HK-2 (cell line): ENCODE results near the gene GCLM.
"Not testable (repeated sequence)": the region's sequence is repeated elsewhere in the genome, so short reads cannot be mapped to it uniquely, and the experiment has no call there.

ENCODE experiments used
- DNase-seq: peaks from one replicate; pipeline ENCODE4 v3.0.0-alpha.2; 2018; ENCODE audit not compliant: unreplicated experiment

Gene GCLM, protein sequence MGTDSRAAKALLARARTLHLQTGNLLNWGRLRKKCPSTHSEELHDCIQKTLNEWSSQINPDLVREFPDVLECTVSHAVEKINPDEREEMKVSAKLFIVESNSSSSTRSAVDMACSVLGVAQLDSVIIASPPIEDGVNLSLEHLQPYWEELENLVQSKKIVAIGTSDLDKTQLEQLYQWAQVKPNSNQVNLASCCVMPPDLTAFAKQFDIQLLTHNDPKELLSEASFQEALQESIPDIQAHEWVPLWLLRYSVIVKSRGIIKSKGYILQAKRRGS

DNA sequence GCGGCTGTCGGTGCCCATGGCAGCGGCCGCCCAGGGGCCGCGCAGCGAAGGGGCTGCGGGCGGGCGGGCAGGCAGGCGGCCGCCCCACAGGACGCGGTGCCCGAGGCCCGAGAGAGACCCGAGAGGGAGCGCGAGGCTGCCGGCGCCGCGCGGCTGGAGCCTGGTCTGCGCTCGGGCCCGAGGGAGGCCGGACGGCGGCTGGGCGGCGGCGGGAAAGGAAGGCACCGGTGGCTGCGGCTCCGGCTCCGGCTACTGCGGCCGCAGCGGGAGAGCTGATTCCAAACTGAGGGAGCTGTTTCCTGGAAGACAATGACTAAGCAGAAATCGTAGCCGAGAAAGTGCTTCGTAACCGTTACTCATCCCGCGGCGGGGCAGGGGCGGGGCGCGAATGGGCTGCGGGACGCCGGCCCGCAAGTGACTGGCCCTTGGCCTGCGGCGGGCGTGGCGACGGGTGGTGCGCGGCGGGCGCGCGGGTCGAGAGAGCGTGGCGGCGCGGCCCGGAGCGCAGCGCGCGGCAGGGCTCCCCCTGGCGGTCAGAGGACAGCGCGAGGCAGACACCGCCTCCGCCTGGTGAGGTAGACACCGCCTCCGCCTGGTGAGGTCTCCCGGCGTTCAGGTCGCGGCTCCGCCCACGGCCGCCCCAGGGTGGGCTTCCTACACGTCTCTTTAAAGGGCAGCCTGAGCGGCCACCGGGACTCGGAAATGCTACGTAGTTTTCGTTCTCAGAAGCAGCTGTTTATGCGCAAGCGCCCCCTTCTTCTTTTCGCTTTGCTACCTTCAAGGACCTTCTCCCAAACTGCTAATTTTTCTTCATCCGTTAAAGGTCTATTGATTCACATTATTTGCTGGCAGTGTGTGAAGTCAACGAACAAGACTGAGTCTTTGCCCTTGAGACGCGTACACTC lies at the start of gene GCLM:
Gene GCLM, minus strand, starts transcription at position 285 of the 905 bp plus-strand sequence. Its CDS starts 267 bp downstream, at position 18.
- DNase-seq = peak; percentile 98

DNA sequence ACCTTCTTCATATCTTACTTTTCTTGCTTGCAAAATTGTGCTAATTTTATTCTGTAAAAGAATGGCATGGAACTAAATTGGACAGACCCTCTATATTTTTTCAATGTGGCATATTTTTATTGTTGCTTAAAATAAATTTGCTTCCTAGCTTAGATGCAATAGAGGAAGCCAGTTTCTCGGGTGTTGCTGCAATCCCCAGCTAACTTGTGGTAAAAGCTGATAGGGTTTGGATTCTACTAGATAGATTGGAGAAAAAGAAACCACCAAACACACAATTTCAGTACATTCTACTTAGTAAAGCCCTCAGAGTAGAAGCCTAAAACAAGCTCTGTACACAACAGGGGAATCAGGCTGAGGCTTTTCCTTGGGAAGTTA lies 49.5 kb upstream of the GCLM start:
- DNase-seq = no peak

DNA sequence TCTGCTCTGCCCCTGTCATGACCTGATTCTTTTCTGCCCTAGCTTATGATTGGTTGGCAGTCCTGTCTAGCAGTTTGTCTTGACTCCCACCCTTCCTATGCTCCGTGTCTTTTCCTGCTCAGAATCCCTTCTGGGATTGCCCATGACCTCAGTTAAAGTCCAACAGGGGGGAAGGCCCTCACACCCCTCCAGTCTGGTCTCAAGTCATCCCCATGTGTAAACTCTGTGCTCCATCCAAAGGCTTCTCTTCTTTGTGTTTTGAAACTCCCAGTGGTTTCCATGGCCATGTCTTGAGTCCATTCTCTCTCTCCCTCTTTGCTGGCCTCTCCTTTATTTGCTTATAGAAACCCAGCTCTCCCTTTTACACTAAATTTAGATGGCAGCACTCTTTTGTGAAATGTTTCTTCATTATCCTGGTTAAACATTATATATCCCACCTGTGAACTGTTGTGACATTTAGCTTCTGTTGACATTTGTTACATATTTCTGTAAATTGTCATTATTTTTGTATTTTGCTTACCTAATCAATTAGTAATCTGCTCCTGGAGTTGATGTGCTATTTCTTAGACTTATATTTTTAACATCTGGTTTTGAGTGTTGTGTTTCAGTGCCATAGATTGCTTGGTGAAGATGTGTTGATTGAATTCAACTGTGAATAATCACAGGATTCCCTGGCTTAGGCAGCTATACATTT lies 48.9 kb upstream of the GCLM start:
- no peak for DNase-seq

DNA sequence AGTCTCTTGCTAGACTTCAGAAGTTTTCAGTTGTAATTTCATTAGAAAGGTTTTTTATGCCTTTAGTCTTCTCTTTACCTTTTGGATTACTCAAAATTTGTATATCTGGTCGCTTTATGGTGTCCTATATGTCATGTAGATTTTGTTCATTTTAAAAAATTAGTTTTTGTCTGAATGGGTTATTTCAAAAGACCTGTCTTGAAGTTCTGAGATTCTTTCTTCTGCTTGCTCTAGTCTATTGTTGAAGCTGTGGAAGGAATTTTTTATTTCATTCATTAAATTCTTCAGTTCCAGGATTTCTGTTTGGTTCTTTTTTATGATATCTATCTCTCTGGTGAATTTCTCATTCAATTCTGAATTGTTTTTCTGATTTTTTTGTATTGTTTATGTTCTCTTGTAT lies 46.5 kb upstream of the GCLM start:
- no peak for DNase-seq

DNA sequence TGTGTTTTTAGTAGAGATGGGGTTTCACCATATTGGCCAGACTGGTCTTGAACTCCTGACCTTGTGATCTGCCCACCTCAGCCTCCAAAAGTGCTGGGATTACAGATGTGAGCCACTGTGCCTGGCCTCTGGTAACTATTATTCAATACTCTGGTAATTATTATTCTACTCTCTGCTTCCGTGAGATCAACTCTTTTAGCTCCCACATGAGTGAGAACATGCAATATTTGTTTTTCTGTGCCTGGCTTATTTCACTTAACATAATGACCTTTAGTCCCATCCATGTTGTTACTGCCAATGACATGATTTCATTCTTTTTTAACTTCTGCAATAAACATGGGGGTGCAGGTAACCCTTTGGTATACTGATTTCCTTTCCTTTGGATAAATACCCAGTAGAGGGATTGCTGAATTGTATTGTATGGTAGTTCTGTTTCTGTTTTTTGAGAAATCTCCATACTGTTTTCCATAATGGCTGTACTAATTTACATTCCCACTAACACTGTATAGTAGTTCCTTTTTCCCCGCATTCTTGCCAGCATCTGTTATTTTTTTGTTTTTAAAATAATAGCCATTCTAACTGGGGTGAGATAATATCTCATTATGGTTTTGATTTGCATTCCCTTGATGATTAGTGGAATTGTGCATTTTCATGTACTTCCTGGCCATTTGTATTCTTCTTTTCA lies 37.9 kb upstream of the GCLM start:
- DNase-seq = not testable (repeated sequence)

DNA sequence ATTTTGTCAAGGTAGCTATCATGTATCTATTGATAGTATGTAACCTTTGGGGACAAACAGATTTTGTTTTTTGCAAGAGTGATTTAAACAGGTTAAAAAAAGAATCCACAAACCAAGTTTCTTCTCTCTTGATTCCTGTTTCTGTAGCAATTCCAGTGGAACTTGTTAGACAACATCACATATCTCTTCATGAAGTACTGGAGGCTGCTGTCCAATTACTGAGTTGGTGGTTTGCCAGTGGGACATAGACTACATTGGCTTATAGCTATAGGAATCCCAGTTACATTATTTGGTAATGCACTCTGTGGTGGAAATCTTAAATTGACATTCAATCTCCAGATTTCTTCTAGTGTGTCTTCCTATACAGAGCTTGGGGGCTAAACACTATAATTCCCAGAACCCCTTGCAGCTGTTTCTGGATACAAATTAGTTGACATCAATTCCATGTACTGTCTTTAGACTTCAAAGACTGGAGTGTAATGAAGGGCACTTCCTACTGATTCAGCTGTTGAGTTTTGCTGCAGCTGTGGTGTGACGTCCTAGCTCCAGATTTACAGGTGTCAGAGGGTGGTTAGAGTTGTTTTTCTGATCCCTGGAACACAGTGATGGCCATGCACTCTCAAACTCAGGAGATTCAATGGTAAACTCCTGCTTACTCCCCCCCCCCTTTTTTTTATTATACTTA lies 29.4 kb upstream of the GCLM start:
- no peak for DNase-seq

DNA sequence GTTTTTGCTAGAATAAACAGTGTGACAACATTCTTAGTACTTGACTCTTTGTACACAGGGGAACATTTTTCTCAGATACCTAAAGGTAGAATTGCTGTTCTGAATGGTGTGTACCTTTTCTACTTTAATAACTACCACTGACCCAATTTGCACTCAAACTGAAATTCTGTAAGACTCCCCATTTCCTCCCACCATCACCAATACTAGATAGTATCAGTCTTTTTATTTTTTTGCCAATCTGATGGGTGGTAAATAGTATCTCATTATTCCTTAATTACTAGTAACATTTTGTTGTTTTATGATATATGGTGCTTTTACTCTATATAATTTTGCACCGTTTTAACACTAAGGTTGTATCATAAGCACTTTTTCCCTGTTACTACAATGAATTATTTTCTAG lies 28.8 kb upstream of the GCLM start:
- DNase-seq = no peak

DNA sequence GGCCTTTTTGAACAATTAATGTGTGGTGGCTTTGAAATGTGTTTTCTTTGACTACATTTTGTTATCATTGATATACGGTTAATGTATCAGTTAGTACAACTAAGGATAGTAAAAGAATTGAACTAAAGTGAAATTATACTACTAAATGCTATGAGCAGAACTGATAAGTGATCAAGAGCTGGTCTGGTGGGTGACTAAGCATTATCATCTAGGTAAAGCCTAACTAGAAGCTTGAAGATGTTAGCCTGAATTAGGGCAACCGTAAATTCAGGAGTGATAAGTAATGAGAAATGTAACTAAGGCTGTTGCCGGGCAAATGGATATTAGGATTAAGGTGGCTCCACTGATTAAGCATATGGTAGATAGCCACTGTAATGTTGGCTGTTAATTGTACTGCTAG lies 16.0 kb upstream of the GCLM start:
- DNase-seq = no peak

DNA sequence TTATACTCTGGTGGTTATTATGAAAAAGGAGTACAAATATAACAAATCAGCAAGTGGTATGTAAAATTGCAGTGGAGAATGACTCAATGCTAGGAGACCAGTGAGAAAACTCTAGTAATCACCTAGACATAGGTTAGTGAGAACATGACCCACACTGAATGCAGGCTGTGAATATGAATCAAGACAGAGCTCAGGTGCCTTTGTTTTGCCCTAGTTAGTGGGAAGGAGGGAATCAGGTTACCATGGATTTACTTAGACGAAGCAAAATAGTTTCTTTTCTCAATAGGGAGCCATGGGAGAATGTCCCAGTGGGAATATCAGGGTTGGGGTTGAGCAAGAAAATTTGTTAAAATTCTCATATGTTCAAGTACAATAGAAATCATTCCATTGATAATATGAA lies 10.6 kb upstream of the GCLM start:
- no peak for DNase-seq

DNA sequence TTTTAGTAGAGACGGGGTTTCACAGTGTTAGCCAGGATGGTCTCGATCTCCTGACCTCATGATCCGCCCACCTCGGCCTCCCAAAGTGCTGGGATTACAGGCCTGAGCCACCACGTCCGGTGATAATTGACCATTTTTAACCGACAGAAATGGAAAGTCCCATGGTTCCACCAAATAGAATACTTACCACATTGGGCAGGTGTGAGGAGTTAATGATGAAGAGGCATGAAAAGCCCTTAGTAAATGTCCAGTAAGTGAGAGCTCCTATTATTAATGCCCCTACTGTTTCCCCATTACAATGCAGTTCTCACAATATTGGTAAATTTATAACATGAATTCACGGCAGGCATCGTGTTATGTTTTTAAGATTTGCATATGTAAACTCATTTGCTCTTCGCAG lies 8.1 kb upstream of the GCLM start:
- DNase-seq = no peak

DNA sequence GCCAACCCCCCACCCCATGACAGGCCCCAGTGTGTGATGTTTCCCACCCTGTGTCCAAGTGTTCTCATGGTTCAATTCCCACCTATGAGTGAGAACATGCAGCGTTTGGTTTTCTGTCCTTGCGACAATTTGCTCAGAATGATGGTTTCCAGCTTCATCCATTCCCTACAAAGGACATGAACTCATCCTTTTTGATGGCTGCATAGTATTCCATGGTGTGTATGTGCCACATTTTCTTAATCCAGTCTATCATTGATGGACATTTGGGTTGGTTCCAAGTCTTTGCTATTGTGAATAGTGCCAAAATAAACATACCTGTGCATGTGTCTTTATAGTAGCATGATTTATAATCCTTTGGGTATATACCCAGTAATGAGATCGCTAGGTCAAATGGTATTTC lies 1.6 kb upstream of the GCLM start:
- not testable (repeated sequence) for DNase-seq

DNA sequence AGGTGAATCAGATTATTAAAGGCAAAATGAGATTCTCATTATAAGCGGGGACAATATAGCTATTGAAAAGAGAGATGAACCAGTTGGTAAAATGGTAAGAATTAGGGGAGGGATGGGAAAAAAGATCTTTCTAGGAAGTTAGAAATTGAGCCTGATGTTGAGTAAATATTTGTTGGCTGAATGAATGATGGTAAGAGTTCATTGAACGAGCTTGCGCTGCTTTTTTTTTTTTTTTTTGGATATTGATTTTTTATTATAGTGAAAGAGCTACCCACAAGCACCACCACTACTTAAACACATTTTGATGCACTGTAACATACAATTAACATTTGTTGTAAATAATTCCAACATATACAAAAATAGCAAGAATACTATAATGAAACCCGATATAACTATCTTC lies 1.1 kb upstream of the GCLM start:
- DNase-seq = no peak

DNA sequence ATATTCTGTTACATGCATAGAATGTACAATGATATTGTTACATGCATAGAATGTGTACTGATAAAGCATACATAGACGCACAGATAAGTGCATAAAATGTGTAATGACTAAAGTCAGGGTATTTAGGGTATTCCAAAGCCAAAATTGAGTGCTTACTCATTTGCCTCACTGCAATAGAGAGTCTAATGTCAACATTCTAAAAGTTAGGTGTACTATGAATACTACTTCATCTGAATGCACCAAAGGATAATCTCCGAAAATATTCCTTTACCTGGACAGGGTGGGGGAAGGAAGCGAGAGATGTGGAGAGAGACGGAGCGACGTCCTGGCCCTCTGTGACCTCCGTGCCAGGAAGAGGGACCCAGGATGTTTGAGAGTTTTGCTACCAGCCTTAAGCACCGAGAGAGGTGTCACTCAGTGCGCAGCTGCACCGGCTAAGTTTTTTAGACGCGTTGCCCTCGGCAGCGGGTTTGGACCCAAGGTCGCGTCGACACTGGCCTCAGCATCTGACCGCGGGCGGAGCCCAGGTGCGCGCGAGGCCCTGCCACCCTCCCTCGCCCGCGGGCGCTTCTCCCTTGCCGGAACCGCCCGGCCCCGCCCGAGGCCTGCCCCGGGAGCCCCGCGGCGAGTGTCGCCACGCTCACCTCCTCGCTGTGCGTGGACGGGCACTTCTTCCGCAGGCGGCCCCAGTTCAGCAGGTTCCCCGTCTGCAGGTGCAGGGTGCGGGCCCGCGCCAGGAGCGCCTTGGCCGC lies 660 bp downstream of the GCLM start:
- DNase-seq = peak; percentile 37

DNA sequence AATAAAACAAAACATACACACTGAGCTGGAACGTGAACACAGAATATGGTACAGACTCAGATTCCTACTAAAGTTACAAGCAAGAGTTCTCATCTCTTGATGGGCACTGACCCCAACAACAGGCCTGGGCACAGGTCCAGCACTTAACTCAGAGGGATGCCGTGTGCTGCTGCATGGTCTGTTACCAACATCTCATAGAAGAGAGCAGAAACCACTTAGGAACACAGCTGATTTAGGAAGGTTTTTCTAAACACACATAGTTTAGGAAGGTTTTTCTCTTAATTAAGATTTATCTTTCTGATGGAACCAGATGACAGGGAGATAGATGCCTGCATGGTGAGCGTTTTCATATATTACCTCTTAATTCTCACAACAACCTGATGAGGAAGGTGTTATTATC lies 1.5 kb downstream of the GCLM start:
- peak; percentile 17 for DNase-seq

DNA sequence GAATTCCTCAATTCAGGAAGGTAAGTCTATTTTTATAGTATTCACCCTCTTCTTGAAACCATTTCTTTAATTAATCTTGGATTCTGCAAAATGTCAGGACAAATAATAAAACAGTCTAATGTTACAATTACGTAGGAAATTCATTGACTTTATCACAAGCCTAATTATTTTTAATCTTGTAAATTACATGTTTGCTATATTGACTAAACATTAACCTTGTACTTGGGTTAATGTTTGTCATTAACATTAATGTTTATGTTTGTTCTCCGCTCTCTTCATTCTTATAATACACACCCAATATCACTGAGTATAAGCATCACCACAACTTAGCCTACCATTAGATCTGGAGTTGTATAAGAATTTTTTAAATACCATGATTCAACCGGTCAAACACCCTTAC lies 2.8 kb downstream of the GCLM start:
- no peak for DNase-seq

DNA sequence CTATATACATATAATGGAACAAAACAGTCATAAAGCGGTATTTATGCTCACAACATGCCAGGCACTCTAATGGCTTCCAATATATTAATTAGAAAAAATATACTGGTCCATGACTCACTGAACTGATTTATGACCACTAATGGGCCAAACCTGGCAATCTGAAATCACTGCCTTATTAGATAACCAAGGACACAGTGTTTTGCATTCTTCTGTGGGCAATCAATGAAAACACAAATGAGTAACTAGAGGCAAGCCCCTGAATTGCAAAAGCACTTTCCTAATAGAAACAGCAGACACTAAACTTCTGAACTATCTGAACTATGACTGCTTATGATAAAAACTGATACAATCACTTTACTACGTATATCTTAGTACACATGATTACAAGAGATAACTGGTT lies 3.5 kb downstream of the GCLM start:
- DNase-seq = no peak

DNA sequence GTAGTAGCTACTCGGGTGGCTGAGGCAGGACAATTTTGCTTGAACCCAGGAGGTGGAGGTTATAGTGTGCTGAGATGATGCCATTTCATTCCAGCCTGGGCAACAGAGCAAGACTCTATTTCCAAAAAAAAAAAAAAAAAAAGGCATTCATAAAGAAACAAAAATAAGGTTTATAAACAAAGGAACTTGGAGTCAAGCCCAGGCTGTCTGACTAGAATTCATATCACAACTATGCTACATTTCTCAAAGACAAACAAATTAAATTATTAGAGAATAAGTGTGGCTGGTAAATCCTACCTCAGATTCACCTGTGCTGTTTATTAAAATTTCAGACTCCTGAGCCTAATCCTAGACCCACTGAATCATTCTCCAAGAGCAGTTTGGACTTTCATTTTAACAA lies 4.2 kb downstream of the GCLM start:
- DNase-seq = no peak

DNA sequence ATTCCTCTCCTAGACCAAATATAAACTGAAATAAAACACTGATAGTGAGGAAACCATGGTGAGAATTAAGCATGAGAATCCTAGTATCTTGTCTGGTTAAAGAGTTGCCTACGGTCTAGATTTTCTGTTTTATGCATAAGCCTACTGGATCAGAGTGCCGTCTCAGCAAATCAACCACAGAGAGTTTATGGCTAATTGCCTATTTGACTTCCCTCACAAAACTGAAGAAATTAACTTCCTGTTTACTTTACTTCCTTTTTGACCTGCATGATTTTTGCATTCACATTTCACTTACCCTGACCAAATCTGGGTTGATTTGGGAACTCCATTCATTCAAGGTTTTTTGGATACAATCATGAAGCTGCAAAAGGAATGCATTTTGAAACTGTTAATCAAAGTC lies 5.0 kb downstream of the GCLM start:
- DNase-seq = no peak

DNA sequence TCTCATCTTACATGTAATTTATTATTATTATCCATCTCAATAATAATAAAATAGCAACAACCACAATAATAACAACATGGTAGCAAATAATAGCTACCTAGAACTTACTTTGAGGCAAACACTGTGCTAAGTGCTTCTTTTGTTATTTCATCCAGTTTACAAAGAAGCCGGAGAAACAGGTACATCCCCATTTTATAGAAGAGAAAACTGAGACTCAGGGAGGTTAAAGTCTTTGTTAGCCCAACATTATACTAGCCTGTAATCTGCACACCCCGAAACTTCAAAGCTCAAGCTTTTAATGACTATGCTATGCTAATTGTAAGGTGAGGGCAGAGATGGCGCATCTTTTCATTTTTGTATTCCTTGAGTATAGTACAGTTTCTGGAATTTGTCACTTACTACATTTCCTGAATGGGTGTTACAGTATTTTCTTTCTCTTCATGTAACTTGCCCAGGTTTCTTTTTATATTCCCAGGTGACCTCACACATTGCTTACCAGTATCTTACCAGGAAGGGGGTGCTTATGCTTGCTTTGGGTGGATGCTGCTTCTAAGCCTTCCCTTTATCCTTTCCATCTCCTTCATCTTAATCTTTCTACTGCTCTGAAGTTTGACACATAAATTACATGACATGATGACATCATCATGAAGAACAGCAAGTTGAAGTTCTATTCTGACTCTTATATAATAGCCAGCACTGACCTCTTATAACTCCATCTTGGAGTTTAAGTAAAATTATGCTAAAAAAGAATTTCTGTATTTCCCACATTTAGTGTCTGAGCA lies 8.3 kb downstream of the GCLM start:
- DNase-seq = no peak
